ENCODE results near the gene SLC26A1. TPM values are rescaled to one million over a fixed set of nuclear protein-coding genes. Genes with fewer than 3 reads are reported as not detected.
A peak's percentile ranks its signal among the peaks of the same experiment; 100 is the strongest.
"Not testable (repeated sequence)": the region's sequence is repeated elsewhere in the genome, so short reads cannot be mapped to it uniquely, and the experiment has no call there.

Gene SLC26A1
- total RNA-seq, 1 donor from 2014 or later = 0.22 TPM

DNA sequence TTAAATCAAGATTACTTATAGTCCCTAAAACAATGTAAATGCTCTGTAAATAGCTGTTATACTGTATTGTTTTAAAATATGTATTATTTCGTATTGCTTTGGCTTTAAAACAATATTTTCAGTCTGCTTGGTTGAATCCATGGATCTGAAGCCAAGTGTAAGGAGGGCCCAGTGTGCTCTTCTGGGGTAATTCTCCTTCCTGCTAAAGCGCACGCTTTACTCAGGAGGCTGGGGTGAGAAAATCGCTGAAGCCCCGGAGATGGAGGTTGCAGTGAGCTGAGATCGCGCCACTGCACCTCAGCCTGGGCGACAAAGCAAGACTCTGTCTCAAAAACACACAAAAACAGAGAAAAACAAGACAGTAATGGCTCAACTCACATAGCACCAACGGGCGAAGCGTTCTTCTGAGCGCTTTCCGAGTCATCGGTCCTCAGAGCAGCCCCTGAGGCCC is 6.8 kb downstream of the SLC26A1 start:
- no peak for DNase-seq (ENCODE audit: low spot score)

DNA sequence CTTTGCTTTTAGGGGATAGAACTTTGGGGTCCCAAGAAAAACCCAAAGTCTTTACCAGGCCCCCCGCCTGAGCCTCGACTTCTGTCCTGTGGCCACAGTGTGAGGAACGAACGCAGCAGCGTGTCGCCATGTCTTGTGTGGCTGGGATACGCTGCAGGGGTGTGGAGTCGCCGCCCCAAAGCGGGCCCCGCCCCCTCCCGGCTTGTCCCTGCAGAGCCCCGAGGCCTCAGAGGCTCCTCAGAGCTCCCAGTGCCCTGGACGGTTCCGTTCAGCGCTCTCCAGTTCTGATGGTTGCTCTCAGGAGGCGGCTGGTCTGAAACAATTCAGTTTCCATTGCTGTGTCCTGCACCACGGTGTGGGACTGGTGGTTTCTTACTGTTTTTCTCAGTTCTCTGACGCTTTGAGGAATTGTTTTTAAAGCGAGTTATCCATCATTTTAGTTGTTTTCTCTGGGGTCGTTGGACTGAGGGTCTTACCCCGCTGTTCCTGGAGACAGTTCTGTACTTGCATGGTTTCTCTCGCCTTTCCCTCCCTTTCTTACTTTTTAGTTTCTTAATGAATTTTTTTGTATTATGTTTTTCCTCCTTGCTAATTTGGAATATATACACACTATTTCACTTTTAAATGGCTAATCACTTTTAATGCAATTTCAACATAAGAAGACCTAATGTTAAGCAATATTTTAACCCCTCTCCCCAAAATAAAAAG is 7.9 kb downstream of the SLC26A1 start:
- no peak for DNase-seq (ENCODE audit: low spot score)

DNA sequence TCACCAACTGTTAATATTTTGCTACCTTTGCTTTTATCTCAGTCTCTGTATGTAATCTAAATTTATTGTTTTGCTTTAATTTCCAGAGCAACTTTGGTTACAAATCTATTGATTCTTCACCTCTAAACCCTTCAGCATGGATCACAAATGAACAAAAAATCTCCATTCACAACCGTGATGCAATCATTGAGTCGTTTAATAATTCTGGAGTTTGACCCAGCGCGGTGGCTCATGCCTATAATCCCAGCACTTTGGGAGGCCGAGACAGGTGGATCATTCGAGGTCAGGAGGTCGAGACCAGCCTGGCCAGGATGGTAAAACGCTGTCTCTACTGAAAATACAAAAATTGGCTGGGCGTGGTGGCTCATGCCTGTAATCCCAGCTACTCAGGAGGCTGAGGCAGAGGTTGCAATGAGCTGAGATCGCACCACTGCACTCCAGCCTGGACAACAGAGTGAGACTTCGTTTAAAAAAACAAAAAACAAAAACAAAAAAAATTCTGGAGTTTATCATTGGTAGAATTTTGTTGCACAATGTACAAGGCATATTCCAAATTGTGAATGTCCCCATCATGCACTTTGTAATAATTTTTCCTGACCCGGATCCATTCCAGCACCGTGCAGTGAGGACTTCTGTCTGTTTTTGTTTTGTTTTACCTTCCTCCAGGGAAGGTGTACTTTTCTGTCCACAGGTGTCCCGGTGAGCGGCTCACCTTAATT is 8.7 kb downstream of the SLC26A1 start:
- DNase-seq (ENCODE audit: low spot score) = no peak

DNA sequence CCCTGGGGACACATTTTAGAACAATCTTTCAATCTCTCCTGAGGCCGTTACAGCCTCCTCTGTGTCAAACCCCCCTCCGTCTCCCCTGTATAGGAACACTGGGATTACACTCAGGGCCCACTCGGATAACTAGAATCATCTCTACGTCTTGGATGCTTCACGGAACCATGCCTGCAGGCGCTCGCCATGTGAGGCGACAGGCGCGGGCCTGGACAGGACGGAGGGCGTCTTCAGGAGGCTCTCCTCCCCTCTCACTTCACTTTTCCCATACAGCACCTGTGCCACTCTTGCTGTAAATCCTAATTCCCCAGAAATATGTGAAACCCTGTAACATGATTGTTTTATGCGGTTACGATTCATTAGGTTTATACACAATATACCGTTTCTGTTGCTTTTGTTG is 10.4 kb downstream of the SLC26A1 start:
- DNase-seq (ENCODE audit: low spot score) = no peak

DNA sequence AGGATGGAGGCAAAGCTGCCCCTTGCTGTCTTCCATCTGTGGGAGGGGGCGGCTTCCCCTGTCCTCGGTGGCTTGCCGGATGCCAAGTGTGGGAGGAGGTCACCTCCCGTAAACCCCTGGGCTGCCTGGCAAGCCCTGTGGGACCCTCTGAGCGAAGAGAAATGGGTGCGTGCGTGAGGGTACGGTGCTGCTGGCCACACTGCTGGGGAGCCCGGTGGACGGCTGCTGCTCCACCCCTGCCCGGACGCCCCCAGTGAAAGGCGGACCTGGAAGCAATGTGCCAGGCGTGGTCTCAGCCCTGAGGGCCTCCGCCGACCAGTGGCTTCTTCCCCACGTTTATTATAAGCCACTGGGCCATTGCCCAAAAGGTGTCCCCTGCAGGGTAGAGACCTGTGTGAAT is 10.9 kb downstream of the SLC26A1 start:
- no peak for DNase-seq (ENCODE audit: low spot score)

DNA sequence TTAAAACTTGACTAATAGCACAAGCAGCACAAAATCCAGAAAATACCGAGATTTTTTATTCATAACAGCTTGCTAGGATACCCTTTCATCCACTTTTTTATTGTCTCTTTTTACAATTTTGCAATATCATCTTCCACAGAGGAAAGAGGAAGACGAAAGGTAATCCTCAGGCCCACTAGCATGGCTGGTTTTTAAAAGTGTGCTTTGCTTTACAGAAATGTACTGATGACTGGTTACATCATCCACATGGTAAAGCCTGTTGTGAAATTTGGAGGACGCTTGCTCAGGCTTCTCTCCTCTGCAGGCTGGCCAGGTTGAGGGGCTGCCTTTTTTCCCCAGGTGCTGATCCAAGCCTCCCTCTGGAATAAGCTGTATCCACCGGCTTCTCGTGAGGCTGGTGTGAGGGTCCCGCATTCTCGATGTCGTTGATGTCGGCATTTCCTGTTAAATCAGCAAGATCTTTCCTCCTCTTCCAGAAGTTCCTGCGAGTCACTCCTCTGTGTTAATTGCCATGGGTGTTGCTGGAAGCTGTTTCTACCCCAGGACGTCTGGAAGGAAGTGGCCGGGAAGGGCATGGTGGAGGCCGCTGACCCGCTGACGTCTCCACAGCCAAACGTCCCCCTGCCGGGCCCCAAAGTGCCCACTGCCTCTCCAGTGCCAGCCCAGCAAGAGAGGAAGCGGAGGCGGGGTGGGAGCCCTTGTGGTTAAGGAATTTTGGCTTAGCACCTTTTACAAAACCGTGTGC is 14.1 kb downstream of the SLC26A1 start:
- no peak for DNase-seq (ENCODE audit: low spot score)

DNA sequence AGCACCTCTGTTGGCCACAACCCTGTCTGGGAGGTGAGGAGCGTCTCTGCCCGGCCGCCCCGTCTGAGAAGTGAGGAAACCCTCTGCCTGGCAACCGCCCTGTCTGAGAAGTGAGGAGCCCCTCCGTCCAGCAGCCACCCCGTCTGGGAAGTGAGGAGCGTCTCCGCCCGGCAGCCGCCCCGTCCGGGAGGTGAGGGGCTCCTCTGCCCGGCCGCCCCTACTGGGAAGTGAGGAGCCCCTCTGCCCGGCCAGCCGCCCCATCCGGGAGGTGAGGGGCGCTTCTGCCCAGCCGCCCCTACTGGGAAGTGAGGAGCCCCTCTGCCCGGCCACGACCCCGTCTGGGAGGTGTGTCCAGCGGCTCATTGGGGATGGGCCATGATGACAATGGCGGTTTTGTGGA is 17.2 kb downstream of the SLC26A1 start:
- not testable (repeated sequence) for DNase-seq (ENCODE audit: low spot score)

DNA sequence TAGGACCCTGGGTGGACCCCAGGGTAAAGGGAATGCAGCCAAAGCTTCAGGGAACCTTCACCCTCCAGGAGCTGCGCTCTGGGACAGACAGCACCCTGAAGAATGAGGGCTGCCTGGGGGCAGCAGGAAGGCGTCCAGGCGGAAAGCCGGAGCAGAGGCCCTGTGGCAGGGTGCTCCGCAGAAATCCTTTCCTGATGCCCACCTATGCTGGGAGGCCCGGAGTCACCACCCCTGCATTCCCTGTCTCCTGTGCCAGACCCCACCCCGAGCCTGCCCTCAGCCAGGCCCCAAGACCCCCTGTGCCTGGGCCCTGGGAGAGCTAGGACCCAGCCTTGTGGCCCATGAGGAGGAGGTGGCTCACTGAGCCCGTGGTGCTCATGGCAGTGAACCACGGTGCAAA is 18.5 kb downstream of the SLC26A1 start:
- no peak for DNase-seq (ENCODE audit: low spot score)

DNA sequence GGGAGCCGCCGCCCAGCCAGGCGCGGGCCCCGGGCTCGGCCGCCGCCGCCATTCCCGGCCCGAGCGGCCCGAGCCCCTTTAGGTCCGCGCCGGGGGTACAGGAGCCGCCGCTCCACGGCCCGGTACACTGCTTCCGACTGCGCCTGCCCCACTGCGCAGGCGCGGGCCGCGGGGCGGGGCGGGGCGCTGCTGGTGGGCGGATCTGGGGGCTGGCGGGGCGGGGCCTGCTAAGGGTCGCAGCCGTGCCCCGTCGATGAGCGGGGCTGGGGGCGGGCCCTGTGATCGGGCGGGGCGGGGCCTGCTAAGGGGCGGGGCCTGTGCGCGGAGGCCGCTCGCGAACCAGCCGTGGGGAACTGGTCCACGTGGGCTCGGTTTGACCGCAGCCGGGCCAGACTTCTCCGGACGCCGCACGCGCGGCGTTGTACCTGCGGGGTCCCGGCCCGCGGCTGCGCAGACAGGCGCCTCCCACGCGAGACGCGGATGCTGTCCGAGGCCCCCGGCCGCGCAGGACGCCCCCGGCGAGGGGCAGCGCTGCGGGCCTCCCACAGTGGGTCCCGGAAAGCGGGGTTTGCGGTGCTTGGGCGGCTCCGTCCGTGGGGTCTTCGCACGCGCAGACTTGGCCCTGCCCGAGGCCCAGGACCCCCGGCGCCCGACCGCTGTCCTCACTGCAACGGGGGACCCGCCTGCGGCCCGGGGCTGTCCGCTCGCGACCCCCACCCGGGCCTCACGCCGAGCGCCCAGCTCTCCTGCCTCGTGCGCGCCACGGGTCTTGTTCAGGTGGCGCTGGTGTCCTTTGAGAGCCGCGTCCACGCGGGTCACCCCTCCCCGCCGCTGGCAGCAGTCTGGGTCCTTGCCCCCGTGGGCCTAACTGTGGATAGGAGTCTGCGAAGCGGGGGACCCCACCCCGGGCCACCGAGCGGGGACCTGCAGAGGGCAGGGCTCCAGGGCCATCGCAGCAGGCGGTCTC is 19.5 kb downstream of the SLC26A1 start, which contains the start of gene DGKQ:
TSS of gene DGKQ (minus strand) at position 139 of the 967 bp plus-strand sequence. CDS start at position 52, 87 bp downstream.
- peak; percentile 97 for DNase-seq (ENCODE audit: low spot score)

DNA sequence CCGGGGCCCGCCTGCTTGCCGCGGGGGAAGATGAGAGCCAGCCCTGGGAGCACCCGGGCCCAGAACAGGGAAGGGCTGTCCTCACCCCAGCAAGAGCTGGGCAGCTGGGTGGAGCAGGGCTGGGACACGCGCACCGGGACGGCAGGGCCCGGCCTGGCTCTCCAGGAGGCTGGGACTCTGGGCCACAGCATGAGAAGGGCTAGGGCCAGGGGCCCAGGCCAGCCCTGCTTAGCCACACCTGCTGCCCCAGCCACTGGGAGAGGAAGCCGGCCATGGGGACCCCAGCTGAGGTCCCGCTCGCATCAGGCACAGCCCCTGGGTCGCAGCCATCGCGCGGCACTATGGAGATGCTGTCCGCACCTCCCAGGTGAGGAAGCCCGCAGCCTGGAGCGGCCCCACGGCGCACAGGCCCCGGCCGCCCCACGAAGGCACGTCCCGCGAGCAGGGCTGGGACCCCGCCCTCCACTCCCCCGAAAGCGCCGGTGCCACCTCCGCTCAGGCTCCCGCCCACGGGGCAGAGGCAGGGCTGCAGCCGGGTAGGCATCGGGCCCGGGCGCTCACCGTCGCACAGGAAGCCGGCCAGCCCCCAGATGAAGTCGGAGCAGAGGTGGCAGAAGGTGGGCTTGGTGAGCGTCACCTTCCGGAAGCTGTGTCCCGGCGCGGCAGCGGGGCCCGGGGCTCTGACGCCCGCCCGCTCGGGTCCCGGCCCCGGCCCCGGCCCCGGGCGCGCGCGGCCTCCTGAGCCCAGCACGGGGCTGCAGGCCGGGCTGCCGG is 20.4 kb downstream of the SLC26A1 start:
- DNase-seq (ENCODE audit: low spot score) = no peak

DNA sequence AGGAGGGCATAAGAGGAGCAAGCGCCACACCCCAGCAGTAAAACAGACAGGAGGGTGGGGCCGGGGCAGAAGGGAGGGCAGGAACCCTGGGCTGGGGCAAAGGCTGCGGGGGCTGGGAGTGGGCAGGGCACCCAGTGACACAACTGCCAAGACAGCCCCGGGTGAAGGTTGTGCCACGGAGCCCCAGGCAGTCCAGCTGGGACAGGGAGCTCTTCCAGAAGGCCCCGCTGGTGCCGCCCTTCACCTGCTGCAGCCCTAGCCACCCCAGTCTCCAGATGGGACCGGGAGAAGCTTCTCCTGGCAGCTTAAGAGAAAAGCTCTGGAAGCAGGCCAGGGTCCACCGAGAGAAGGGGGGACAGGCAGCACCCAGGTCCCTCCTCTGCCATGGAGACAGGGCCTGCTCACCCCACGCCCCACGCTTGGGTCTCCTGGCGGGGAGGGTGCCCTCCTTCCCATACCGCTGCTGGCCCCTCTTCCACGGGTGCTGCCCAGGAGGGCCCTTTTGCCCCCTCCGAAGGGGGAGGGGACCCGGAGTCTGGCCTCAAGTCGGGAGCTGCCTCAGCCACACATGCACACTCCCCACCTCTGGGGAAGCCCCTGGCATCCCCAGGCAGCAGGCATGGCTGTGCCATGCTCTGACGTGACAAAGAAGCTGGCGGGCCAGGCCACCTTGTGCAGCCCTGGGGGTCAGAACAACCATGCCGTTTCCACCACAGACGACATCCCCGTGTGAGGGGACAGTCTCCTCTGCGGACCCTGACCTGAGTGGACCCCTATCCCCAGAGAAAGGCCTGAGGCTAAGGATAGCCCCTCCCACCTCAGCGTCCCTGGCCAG is 21.3 kb downstream of the SLC26A1 start:
- DNase-seq (ENCODE audit: low spot score) = no peak

DNA sequence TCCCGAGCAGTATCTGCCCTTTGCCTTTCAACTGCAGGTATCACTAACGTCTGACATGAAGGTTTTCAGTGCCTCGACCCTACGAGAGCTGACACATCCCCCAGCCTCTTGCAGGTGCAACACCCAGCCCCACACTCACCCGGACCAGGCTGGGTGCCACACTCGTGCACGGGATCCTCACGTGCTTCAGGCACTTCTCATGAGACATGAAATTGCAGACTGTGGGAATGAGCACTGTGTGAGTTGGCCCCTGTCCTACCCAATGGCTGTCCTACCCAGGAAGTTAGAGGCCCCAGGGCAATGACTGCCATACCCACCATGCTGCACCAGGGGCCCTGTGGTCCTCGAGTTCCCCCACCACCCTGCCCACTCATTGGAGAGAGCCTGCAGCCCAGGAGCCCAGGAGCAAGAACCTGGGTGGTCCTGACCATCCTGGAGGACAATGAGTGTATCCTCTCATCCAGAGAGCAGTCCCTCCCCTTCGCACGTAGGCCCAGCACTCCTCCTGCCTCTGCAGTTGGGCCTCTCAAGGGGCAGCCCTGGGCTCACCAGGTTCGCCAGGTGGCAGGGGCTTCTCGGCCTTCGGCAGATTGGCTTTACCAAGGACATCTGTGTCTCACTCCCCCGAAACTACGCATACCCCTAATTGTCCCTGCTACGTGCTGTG is 22.2 kb downstream of the SLC26A1 start:
- no peak for DNase-seq (ENCODE audit: low spot score)

DNA sequence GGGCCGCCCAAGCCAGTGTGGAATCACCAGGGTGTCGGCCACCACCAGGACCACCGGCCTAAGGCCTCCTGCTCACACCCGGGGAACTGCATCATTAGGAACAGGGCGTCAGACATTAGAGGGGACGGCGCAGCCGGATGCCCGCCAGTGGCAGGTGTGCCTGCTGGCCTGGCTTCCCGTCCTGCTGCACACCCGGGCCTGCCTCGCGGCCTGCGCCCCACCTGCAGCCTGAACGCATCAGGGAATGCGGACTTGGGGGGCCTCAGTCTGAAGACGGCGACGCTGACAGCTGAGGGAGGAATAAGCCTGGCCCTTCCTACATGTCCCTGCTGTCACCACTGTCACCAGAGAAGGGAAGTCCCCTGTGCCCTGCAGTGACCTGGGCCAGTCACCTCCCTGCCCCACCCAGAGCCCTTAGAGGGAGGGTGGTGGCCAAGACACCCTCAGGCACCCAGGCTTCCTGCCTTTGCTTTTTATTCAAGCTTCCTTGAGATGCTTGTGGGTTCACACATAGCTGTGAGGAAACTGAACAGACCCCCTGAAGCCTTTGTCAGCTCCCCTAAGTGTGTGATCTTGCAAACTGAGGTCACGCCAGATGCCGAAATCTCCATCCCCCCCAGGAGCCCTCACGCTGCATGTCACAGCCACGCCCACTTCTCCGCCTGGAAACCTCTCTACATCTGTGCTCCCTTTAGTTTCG is 23.0 kb downstream of the SLC26A1 start:
- DNase-seq (ENCODE audit: low spot score) = no peak

DNA sequence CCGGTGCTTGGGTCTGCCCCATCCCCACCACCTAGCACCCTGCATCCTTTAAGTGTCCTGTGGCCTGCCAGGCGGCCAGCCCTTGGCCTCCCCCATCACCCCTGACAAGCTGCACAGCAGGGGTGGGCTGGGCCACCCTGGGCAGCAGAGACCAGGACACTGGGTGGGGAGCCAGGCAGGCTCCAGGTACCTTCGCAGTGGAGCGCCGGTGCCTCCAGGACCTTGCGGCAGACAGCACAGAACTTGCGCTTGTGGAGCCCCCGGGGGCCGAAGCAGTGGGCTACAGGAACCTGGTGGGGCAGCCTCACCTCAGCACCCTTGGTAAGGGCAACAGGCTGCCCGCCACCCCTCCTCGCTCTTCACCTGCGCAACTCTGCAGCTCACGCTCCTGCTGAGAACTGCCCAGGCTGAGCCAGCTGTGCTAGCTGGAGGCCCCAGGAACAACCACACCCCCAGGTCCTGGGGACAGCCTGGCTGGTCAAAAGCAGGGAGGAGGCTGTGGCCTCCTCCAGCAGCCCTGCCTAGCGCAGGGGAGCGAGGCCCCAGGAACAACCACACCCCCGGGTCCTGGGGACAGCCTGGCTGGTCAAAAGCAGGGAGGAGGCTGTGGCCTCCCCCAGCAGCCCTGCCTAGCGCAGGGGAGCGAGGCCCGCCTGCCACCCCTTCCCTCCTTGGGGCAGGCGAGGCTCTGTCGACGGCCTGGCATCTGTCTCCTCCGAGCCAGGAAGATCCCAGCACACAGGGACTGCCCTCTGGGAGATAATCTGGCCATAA is 24.4 kb downstream of the SLC26A1 start:
- DNase-seq (ENCODE audit: low spot score) = no peak

DNA sequence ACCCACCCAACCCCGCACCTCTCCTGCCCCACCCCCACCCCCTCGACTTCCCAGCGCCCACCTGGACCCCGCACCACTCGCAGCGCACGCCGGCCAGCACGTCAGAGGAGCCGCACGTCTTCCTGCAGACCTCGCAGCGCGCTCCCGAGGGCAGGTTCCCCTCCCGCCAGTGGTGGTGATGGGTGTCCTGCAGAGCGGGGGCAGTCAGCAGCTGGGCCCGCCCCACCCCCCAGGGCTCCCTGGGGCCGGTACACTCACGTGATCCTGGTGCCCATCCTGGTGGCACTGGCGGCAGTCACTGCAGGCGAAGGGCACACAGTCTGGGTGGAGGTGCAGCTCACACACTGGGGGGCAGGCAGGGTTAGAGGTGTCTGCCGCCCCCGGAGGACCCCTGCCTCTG is 25.0 kb downstream of the SLC26A1 start:
- no peak for DNase-seq (ENCODE audit: low spot score)

DNA sequence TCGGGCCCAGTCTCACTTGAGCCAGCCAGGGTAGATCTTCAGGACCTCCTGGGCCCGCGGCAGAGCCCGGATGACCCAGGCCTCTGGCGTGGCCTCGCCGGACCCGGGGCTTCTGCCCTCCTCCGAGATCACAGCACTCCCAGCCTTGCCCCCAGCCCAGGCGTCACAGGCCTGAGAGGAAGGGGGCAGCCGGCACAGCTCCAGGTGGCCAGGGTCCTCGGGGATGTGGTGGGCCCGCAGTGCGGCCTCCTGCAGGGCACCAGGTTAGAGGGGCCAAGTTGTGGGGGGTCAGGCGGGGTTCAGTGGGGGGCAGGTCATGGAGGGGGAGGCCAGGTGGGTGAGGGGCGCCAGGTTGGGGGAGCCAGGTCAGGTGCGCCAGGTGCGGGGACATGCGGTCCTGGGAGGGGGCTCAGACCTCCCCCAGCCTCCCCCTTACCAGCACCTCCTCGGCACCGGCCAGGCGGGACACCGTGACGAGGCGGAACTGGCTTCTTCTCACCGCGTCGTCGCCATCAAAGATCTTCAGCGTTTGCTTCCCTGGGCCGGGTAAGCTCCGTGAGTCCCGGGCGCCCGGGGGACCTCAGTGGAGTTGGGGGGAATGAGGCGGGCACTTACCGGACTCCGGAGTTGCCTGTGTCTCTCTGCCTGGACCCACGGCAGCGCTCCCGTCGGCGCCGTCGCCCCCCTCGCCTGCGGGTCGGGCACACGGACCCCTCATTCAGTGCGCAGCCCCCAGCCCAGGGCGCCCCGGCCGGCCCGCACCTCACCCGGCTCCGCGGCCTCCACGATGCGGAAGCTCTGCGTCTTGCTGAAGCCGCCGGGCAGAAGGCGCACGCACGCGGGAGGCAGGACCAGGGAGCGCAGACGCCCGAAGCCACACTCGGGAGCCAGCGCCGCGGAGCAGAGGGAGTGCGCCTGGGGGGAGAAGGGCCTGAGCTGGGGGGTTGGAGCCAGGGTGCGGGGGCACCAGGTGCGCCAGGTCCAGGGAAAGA is 25.8 kb downstream of the SLC26A1 start:
- DNase-seq (ENCODE audit: low spot score) = no peak

Data from mesenteric fat pad (tissue), 1 donor.